ENCODE data around the gene BEAN1.
"Not testable (repeated sequence)": the region's sequence is repeated elsewhere in the genome, so short reads cannot be mapped to it uniquely, and the experiment has no call there.

The BEAN1 gene

DNA sequence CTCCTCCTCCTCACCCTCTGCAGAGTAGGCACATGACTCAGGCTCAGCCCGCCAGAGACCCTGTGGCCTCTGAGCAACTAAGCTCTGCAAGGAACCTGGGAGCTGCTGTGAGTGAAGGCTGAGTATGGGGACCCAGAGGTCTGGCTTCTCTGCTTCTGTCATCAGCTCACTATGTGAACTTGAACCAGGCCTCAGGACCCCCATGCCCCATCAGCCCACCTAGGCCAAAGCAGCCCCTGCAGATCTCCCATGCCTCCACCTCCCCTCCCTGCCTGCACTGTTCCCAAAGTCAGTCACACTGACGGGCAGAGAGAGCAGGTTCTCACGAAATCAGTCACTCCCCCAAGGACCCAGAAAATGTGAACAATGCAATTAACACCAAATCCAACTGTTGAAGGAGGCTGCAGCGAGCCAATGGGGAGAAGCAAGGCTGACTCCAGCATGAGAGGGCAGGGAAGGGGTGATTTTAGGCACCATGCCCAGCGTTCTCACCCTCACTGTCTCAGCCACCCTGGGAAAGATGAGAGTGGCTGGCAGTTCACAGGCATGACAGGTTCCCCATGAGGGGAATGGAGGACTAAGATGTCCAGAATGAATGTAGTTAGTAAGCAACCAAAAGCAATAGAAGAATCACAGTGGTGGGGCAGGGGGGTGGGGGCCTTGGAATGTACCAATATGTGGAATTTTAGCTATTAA, 60.6 kb downstream of the BEAN1 start:
- DNase-seq: no peak

DNA sequence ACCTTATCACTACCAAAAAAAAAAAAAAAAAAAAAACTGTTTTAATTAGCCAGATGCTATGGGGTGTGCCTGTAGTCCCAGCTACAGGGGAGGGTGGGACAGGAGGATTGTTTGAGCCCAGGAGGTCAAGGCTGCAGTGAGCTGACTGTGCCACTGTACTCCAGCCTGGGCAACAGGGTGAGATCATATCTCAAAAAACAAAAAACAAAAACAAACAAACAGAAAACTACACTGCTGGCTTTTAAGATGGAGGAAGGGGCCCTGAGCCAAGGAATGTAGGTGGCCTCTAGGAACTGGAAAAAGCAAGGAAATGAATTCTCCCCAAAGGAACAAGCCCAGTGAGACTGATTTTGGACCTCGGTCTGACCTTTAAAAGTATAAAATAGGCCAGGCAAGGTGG, 61.4 kb downstream of the BEAN1 start:
- DNase-seq: no peak

DNA sequence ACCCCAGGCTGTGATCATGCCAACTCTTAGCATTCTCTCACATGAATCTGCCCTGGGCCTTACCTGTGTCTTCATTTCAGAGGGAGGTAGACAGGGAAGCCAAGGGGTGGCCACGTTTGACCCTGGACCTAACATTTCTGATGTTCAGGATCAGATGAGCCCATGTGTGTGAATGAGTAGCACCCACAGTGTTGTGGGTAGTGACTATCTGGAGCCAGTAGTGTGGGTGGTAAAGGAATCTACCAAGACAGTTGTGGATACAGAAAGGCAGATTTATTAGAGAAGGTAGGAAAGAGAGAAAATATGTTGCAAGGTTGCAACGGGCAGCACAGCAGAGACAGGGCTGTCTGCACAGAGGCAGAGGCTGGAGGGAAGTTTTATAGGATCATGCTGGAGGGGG, 62.3 kb downstream of the BEAN1 start:
- no peak for DNase-seq

DNA sequence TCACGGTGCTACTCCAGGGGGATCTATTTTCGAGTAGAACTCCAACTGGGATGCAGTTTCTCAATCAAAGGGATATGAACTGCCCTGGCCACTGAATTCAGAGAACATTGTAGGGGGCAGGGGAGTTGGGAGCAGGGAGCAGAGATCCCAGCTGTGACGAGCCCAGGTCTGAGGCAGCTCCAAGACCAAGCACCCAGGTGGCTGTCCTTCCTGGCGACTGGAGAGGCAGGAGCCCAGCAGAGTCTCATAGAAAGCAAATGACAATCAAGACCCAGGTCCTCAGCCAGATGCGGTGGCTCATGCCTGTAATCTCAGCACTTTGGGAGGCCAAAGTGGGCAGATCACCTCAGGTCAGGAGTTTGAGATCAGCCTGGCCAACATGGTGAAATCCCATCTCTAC, 62.7 kb downstream of the BEAN1 start:
- no peak for DNase-seq

DNA sequence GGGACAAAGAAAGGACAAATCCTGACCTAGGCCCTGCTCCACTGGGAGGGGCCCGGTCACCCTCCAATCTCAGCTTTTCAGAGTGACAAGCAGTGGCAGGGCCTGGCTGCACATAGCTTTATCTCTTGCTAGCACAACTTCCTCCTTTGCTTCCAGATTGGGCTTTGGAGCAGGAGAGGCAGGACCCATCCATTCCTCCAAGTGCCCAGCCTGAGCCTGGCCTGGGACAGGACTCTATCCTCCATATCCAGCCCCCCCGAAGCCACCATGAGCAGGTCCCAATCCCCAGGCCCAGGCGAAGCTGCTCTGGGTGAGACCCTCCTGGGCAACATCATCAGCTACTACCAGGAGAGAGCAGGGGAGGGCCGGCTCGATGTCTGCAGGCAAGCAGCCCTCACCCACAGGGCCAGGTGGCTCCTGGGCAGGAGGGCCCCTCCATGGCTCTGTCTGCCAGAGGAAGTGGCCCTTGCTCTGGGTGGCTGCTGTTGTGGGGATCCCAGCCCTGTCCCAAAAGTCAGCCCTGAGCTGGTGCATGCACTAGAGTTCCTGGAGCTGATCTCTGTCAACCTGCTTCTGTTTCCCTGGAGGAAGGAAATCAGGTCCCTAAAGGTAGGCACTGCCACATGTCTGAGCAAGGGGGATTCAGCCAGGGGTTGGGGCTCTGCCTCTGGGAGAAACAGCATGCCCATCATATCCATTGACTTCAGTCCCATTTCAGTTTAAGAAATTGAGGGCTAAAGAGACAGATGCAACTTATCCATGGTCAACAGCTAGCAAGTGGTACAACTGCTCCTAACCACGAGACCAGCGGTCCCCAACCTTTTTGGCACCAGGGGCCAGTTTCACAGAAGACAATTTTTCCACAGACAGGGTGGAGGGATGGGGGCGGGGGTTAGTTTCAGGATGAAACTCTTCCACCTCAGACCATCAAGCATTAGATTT, 64.0 kb downstream of the BEAN1 start:
- DNase-seq: no peak

DNA sequence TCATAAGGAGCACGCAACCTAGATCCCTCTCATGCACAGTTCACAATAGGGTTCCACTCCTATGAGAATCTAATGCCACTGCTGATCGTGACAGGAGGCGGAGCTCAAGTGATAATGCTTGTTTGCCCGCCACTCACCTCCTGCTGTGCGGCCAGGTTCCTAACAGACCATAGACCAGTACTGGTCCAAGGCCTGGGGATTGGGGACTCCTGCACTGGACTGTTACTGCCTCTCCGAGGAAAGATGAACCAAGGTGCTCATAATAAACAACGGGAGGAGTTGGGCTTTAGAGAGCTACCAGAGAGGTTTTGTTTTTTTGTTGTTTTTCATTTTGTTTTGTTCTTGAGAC, 64.6 kb downstream of the BEAN1 start:
- DNase-seq: no peak

DNA sequence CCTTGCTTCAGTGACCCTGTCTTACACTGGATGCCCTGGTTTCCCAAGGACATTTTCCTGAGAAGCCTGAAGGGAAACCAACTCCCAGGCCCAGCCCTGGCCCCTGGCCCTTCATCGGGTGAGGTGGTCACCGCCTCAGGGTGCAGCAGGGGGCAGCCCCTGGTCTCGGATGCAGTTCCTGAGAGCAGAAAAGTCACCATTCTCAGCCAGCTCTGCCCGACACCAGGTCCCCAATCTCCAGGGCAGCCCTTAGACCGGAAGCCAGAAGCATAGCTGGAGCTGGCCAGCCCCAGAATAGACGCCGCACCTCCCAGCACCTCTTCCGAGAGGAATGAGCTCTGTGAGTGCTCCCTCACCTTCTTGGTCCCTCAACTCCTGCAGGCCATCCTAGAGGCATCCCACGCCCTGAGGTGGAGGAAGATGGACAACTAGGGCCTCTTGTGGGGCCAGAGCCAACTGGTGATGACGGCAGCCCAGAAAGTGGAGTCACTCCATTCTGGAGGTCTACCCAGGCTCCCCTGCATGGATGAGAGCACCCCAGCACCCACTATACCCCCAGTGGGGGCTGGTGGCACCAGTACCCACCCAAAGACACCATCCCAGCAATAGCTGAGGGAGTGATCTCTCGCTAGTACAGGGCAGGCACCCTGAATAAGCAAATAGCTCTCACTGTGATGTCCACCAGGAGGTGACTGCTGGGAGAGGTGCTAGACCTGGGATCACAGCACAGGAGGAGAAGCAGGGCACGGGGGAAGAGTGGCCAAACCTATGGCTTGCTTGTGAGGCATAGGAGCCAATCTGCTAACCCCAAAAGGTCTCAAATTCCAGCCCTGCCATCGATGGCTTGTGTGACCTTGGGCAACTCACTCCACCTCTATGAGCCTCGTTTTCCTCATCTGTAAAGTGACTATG, 66.7 kb downstream of the BEAN1 start:
- DNase-seq: no peak

DNA sequence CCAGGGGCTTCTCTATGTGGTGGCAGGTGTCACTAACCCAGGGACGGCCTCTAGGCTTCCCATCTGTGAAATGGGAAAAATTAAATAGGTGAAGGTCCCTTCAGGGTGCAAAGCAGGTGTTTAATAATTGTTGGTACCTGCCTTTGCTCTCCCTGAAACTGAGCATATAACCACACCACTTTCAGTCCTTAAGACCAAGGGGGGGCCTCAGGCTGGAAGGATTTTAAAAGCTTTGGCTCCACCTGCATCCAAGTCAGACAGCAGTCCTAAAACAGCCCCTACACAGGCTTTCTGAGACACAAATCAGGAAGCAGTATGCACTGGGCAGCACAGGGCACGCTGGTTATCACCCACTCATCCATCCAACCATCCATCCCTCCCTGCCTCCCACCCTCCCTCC, 67.8 kb downstream of the BEAN1 start:
- no peak for DNase-seq

DNA sequence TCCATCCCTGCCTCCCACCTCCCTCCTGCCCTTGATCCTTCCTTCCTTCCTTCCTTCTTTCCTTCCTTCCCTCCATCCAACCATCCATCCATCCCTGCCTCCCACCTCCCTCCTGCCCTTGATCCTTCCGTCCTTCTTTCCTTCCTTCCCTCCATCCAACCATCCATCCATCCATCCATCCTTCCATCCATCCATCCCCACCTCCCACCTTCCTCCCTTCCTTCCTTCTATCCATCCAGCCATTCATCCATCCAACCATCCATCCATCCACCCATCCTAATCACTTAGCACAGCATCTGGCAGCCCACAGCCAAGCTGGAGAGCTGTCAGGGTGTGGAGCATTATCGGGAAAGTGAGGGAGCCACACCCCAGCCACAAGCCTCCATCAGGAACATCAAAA, 68.3 kb downstream of the BEAN1 start:
- DNase-seq: no peak

DNA sequence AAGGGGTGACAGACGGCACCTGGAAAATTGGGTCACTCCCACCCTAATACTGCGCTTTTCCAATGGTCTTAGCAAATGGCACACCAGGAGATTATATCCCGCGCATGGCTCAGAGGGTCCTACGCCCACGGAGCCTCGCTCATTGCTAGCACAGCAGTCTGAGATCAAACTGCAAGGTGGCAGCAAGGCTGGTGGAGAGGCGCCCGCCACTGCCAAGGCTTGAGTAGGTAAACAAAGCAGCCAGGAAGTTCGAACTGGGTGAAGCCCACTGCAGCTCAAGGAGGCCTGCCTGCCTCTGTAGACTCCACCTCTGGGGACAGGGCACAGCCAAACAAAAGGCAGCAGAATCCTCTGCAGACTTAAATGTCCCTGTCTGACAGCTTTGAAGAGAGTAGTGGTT, 69.1 kb downstream of the BEAN1 start:
- DNase-seq: not testable (repeated sequence)

DNA sequence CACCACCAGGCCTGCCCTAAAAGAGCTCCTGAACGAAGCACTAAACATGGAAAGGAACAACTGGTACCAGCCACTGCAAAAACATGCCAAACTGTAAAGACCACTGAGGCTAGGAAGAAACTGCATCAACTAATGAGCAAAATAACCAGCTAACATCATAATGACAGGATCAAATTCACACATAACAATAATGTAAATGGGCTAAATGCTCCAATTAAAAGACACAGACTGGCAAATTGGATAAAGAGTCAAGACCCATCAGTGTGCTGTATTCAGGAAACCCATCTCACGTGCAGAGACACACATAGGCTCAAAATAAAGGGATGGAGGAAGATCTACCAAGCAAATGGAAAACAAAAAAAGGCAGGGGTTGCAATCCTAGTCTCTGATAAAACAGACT, 70.8 kb downstream of the BEAN1 start:
- DNase-seq: not testable (repeated sequence)

DNA sequence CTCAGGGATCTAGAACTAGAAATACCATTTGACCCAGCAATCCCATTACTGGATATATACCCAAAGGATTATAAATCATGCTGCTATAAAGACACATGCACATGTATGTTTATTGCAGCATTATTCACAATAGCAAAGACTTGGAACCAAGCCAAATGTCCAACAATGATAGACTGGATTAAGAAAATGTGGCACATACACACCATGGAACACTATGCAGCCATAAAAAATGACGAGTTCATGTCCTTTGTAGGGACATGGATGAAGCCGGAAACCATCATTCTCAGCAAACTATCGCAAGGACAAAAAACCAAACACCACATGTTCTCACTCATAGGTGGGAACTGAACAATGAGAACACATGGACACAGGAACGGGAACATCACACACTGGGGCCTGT, 74.5 kb downstream of the BEAN1 start:
- not testable (repeated sequence) for DNase-seq

DNA sequence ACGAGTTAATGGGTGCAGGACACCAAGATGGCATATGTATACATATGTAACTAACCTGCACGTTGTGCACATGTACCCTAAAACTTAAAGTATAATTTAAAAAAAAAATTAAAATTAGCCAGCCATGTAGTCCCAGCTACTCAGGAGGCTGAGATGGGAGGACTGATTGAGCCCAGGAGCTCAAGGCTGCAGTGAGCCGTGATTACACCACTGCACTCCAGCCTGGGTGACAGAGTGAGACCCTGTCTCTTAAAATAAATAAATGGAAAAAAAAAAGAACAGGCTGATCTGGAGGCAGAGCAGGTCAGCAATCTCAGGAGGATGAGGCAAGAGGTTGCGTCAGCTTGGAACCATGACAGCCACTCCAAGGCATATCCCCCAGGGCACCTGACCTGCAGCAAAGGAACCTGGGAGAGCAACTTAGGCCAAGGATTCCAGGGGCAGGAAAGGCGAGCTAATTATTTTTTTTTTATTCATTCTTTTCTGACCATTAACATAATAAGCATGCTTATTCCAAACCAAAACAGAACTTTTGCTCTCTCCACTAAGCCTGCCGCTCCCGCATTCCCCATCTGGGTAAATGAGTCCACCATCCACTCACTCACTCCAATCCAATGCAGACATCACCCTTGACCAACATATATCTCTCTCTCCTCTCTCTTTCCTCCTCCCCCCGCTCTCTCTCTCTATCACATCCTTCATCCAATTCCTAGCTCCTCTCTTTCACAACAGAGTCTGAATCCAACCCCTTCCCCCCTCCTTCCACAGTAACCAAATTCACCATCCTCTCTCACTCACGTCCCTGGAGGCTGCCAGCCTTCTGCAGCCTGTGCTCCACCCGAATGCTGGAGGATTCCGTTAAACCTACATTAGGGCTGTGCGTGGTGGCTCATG, 75.2 kb downstream of the BEAN1 start:
- no peak for DNase-seq

DNA sequence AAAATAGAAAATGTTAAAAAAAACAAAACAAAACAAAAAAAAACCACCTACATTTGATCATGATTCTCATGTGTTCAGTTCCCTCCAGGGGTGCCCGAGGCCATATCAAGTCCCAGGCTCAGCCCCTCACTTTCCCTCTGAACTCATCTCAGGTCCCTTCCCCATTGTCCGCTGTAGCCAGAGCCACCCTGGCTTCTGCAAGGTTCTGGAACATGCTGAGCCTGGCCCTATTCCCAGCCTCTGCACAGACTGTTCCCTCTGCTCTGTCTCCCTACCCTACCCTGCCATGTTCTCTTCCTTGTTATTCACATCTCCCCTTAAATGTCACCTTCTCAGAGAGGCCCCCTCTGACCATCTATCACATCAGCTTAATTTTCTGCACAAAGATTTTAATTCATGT, 75.9 kb downstream of the BEAN1 start:
- DNase-seq: no peak

DNA sequence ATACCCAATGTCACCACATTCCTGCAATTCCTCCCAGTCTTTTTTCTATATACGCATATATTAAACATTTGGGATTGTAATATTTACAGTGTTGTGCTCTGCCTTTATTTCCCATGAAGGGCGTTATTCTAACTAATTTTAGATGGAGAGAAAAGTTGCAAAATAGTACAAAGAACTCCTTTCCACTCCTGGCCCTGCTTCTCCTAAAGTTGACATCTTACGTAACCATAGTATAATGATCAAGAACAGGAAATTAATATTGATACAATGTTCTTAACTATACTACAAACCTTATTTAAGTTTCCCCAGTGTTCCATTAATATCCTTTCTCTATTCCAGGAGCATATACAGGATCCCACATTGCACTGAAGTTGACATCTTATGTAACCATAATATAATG, 76.5 kb downstream of the BEAN1 start:
- DNase-seq: no peak

DNA sequence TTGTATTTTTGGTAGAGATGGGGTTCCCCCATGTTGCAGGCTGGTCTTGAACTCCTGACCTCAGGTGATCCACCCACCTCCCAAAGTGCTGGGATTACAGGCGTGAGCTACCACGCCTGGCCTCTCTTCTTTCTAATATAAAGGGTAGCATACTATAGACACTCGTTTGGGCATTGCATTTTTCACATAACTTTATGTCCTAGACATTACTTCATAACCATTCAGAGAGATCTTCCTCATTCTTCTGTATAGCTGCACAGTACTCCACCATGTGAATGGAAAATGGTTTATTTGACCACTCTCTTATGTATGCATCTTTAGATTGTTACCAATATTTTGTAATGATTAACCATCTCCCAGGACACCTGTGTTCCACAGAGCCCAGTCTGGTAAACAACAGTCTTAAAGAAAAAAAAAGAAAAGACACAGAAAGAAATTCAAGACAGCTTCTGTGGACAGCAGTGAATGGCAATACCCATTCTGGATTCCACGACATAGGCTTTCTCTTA, 80.7 kb downstream of the BEAN1 start:
- no peak for DNase-seq

DNA sequence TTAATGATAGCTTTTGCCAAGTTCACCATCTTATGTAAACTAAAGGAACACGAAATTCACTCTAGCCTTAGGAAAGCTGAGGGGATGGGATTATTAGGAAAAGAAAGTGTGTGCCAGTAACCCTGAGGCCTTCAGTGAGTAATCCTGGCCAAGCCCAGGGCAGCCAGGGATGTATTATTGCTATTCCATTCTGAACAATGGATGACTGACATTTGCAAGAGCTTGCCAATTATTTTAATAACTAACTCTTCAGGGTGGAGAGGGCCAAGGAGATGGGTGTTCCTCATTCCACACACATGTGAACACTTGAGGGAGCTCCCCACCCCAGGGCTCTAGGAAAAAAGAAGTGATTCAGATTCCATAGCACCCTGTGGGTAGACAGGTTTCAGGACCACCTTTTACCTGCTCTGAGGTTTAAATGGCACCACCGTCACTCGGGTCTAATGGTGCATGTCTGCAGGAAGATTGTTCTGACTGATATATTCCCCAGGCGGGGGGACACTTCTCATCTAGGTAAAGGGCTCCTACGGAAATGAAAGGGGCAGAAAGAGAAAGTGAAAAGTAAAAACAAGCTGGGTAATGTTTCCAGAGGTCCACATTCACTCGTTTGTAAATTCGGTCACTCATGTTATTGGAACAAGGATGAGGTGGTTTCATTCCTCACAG, 81.3 kb downstream of the BEAN1 start:
- DNase-seq: no peak

DNA sequence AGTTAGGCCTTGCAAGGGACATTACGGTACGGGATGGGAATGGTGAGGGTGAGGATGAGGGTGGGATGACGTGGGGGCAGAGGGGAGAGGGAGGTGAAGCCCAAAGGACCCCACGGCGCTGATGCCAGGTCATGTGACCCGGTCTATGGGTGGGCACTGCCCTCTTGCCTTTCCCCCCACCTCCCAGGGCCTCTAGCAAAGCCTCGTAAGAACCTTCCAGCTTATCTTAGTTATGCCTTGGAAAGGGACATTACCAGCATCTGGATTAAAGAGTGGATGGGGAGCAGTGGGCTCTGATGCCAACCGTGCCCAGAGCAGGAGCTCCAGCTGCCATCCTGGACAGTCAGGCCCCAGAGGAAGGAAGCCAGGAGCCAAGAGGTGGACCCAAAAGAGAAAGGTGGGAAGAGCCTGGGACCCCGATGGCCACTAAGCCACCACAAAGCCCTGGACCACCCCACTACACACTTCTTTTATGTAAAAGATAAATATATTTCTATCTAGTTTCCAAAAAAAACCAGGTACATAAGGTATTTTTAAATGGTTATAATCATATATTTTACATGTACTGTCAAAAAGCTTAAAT, 81.9 kb downstream of the BEAN1 start:
- DNase-seq: no peak

DNA sequence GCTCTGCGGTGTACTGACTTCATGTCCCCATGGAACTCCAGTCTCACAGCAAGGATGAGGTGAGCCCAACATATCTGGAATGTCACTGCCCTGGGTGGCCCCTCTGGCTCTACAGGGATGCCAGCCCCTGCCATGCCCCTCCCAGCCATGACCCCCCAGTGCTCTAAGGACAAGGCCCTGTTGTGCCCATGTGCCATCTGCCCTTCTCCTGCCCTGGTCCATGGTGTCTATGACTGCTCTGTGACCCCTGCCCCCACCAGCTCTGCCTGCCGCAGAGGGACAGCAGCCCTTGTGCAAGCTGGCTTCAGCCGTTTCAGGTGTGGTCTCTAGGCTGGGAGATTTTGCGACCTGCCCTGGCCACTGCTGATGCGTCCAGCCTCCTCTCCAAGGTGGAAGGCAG, 82.5 kb downstream of the BEAN1 start:
- DNase-seq: no peak

DNA sequence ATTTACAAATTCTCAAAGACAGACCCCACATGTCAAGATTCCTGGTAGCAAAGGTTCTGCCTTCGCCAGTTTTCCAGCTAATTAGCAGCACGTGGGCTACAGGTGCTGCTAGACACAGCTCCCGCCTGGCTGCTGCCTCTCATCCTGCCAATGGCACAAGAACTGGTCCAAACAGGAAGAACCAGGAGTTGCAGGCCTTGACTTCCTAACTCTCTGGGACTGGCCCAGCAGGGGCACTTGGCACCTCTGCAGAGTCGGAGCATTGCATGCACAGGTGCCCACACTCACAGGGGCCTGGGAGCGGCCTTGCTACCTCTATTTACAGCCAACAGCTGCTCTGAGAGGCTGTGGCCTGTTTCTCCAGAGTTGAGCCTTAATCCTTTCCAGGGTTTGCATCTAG, 83.2 kb downstream of the BEAN1 start:
- no peak for DNase-seq
